OCI-LY3 (cell line): Measurements from ENCODE around the gene SLFN12.

Source experiments
- CTCF ChIP-seq: fragments of 200-600, 300-600 bp; sonication (generic); IDR thresholded peaks from 2 replicates; pipeline ENCODE4 v1.5.1; 2014; ENCODE audit warnings: antibody characterized with exemption, low read length, low read depth
- EZH2phosphoT487 ChIP-seq: fragments of 200-600 bp; shearing (Covaris generic); IDR thresholded peaks from 2 replicates; pipeline ENCODE4 v1.6.1; 2018; ENCODE audit warnings: antibody characterized with exemption, mixed run types, low read depth

GRCh38 chr17:35448214-35448898 is 16.1 kb upstream of the SLFN12 start, which contains the start of gene SLFN13:
- TF ChIP-seq CTCF (no peak), EZH2phosphoT487 (no peak)
